ENCODE data around the gene ANKRD42. TPM values are rescaled to one million over a fixed set of nuclear protein-coding genes. Genes with fewer than 3 reads are reported as not detected.
A peak's percentile ranks its signal among the peaks of the same experiment; 100 is the strongest.

ANKRD42 gene
- total RNA-seq: 6.3 TPM

DNA sequence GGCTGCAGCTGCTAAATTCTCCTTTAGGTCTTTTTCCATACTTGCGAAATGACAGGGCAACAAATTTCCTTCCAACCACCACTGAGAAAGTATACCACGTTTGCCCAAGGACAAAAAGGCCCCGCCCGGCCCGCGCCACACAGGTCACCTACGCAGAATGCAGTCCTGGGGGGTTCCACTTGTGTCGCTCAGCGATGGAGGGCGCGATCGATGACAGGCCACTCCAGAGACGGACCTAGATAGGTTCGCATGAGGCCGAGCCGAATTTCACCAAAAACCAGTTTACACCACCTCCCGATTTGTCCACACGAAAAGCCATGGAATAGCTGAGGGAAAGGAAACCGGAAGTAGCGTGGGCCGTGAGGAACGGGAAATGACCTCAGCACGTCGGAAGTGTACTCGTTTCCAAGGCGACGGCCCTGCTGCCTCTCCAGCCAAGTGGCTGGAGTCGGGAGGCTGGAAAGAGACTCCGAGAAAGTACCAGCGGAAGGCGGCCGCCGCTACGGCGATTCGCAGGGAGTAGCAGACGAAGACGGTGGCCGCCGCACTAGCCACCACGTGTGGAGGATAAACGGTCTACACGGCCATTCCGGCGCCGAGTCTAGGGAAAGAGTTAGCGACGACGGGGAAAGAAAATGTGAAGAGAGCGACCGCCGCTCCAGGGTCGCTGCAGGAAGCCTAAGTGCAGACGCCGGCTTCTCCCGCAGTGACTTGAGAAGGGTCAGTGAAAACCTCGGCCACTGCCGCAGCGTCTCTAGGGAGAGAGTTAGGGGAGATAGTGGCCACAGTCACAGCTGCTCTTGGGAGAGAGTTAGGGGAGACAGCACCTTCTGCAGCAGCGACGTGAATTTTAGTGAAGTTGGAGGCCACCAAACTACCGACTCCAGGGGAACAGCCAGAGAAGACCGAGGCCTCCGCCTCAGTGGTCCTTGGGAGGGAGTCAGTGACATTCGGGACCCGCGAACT, at the start of gene ANKRD42:
Gene ANKRD42, plus strand, starts transcription at position 398 of the 966 bp plus-strand sequence. CDS start 959 bp downstream, outside the sequence.
- DNase-seq: peak; percentile 96

DNA sequence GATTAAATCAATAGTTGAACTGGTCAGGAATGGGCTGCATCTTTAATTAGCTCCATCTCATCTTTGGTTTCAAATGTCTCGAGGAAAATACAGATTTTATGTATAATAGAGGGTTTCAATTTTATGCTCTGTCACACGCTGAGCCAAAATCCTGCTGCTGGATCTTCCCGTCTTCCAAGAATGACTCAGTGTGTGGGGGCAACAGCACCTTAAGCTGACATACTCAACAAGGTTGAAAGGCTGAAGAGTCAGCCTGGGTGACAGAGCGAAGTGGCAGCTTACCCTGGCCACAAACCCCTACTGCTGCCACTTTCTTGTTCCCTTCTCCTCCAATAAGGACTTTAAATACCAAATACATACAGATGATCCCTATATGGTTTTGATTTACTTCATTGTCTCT, 45.6 kb upstream of the ANKRD42 start:
- no peak for DNase-seq

DNA sequence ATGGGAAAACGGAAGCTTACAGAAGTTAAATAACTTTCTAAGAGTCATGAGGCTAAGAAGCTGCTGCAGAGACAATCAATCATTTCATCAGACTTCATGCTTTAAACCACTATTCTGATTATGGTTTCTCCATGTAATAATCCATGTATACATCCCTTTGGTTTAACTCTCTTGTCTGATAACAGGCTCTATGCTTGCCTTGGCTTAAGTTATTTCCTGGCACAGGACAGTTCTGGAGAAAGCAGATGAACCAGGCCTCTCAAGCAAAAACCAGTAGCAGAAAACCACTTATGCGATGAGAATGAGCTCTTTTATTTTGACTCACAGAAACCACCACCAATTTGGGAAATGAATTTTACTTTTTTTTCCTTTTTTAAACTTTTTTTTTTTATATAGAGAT, 43.1 kb upstream of the ANKRD42 start:
- no peak for DNase-seq

DNA sequence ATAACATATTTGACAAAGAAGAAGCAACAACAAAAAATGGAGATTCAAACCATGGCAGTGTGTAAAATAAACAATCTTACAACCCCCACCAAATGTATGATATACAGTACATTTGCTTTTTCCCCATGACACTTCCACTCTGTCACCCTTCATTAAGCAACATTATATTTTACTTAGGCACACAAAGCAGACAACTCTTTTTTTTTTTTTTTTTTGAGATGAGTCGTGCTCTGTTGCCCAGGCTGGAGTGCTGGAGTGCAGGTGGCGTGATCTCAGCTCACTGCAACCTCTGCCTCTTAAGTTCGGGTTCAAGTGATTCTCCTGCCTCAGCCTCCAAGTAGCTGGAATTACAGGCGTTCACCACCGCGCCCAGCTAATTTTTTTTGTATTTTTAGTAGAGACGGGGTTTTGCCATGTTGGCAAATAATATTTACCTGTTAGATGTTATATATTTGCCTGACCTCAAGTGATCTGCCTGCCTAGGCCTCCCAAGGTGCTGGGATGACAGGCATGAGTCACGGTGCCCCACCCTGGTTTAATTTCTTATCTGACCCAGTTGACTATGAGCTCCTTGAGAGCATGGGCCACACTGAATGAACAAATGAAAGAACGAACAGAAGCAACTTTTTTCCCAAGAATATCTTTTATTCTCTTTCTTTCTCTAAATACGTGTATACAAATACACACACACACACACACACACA, 42.1 kb upstream of the ANKRD42 start:
- DNase-seq: no peak

DNA sequence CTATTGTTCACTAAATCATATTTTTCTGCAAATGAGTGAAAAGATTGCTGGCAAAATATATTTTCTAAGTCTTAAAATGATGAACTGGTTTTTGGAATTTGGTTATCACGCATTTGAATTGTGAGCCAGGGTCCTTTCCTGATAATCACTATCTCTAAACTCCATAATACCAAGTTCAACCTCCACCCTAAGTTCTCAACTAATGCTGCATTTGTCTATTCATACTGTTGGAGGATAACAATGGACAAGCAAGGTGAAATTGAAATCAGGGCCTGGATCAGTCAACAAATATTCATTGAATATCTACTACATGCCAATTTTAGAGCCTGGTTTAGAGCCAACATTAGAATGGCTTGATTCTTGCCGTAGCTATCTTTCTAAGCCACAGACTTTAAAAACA, 41.2 kb upstream of the ANKRD42 start:
- DNase-seq: no peak

DNA sequence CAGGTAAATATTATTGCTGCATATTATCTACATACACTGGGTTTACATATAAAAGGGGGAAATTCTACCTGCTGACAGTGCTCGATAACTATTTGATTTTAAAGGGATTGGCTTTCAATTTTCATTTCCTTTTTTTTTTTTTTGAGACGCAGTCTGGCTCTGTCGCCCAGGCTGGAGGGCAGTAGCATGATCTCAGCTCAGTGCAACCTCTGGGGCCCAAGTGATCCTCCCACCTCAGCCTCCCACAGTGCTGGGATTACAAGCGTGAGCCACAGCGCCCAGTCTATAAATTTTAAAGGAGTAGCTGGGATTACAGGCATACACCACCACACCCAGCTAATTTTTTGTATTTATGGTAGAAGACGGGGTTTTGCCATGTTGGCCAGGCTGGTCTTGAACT, 39.7 kb upstream of the ANKRD42 start:
- DNase-seq: no peak

DNA sequence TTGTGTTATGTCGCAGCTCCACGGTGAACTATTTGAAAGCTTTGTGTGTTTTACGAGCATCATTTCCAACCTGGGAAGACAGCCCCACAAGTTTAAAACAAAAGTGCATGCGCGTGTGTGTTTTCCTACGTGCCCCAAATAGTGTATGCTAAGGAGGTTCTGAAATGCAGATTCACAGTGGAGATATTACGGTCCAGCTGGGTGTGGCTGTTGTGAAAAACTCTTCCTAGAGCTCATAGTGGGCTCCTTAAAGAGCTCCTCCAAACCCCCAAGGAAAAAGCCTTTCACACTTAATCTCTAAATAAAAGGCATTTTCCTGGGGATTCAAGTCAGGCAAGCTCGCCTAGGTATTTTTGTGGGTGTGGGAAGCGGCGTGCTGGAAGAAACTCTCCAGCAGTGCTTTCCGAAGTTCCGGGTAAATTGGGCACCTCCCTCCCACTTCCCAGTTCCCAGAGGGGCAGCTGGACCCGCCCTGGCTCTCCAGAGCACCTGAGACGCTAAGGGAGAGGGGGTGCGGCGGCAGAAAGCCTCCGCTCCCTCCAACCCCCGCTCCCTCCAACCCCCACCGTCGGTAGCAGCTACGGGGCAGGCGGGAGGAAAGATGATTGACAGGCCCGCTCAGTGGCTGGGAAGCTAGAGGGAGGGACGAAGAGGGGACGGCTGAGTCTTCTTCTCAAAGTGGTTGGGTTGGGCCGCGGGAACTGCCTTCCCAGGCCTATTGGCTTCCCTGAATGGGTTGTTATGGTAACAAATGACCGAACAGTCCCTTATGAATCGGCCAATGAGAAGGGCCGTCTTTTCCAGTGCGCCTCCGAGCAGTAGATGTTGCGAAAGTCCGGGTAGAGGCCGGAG, 37.1 kb upstream of the ANKRD42 start:
- DNase-seq: peak; percentile 100

DNA sequence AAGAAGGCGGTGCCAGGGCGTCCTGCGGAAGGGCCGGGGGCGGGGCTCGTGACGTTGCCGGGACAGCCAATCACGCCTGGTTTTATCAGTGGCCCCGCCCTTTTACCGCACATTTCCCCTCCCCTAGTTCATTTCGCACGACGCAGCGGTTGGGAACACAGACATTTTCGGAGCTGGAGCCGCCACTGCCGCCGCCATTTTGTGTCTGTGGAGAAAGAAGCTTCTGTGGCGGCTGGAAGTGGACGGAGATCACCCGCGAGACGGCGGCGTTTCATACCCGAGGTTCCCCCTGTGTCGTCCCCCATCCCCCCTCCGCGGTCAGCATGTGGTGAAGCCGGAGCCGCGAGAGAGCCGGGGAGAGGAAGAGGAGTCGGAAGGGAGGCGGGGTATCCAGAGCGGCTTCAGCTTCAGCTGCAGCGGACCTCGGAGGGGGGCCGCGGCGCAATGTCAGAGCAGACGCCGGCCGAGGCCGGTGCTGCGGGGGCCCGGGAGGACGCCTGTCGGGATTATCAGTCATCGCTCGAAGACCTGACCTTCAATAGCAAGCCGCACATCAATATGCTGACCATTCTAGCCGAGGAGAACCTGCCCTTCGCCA, 36.4 kb upstream of the ANKRD42 start, which contains the start of gene PCF11:
Gene PCF11, plus strand, starts transcription at position 136 of the 598 bp plus-strand sequence. Its CDS starts 309 bp downstream, at position 445.
- no peak for DNase-seq

DNA sequence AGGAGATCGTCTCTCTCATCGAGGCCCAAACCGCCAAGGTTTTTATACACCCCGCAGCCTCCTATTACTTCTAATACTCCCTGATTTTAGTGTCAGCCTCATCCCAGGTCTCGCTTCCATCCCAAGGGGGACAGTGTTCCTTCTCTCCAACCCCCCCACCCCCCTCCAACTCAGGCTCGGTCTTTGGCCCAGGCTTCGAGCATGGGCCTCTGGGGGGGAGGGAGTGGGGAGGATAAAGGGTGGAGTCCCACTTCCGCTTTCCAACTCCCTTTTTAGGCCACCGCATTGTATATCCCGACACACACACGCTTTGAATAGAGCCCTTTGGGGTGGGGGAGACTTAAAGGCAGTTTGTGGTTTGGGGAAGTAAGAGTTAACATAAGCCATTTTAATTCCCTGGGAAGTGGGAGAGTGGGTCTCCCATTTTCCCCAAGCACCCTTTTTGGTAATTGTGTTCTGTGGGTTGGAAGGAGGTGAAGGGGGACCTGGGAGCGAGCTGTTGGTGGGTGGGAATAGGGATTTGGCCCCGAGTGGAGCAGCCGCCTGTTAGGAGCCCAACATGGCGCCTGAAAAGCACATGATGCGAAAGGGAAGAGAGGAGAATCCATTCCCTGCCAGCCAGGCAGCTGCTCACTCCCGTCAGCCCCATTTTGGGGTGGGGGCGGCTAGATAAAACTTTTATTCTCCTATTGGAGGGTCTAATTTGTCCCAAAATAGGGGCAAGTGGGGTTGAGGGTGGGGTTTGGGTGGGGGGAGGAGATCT, 35.7 kb upstream of the ANKRD42 start:
- DNase-seq: peak; percentile 75

DNA sequence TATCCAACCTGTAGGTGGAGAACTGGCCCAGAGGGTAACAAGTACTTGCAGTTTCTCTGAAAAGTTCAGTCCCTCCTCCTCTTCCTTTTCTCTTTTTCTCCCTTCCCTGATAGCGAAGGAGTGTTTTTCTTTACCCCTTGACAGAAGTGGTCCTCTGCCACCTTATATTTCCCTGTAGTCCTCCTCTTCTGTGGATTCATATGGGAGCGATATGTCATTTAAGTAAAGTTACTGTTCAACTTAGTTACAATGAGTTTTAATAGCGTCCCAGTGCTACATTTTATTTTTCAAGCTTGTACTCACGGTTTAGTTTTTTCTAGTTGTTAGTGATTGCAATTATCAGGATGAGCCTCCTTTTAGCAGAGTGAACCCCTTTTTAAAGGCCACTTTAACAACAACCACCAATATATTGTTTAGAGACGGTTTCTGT, 35.1 kb upstream of the ANKRD42 start:
- no peak for DNase-seq

DNA sequence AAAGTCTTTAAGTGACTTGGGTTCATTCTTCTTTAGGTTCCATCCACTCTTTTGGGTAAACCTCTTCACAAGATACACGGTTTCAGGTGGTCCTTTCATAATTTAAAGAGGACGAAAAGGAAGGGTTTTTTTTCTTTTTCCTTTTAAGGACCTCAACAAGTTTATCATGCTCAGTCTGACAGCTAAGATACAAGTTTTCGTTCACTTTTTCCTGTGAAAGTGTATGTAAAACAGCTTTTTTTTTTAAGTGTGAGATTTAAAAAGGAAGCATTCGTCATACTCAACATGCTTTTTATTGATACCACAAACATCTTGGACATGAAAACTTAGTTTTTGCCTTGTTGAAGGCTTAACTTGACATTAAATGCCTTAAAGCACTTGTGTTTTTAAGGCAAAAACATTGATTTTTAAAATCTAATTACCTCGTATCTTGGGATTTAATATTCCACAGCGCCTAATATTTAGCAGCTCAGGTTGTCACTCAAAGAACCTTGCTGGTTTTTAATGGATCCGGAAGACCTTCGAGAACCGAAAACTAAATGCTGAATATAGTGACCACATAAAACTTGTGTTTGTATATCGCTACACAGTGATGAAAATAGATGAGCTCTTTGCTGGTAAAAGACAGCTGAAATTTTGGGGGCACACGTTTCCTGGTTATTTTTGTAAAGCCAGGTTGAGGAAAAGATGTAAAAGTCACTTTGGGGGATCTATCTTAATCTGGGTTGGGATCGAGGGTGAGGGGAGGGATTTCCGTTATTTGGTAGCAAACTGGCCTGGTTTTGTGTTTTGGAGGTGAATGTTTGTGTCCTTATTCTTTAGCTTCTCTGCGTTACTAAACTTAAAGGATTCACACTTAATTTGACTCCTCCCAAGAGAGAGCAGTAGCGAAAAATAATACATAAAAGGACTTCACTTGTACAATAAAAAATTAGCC, 34.3 kb upstream of the ANKRD42 start:
- no peak for DNase-seq

DNA sequence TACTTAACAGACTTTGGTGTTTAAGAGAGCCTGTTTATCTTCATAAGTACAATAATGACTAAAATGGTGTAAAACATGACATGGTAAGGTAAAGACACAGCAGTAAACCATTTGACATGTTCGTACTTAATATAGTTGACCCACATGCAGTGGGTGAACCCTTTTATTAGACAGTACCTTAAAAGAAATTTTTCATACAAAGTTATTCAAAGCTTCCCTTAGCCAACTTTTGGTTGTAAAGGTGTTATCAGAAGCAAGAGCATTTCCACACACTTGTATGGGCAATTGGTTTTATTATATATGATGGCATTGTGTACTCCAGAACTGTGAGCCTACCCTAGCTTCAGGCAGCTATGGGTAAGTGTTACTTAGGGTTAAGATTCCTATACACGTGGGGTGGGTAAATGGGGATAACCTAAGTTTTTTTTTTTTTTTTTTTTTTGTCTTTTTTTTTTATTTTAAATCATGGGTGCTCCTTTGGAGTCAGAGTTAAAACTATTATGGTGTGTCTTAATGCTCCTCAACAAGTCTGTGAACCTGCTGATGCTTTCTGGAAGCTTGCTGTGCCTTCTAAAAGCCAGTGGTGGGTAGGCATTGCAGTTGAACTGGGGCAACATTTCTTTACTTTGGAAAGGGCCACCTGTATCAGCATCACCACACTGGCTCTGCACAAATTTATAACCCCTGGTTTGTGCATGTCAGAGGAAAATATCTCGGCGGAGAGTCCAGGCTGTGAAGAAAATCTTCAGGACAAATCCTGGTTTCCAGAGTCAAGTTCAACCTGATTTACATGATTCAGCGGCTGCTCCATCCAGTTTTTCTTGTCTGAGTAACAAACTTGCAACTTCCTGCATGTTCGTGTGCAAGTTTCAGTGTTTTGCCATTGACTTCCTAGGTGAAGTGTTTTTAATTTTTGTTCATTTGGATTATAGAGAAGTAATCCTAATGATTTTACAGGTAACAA, 33.3 kb upstream of the ANKRD42 start:
- DNase-seq: no peak

DNA sequence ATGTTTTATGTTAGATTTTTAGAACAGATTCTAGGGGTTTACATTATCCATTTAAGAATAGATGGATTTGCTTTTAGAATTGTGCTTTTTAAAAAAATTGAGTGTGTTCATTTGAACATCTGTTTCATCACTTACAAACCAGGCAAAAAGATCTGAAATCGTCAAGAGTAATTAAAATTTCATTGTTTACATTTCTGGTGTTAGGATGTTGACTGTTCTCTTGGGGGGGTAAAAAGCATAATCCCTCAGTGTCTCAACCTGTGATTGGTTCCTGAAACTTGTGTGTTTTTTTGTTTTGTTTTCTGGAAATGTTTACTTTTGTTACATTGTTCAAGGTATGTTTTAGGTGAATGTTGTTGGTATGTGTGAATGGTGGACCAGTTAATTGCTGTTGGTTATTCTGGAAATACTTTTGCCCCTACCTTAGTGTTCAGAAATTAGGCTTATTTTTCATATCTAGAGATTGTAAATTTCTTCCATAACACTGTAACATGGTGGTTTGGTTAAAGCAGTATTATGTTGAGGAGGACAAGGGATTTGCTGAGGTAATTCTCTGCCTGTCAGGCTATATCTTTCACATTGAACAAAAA, 31.8 kb upstream of the ANKRD42 start:
- DNase-seq: no peak

DNA sequence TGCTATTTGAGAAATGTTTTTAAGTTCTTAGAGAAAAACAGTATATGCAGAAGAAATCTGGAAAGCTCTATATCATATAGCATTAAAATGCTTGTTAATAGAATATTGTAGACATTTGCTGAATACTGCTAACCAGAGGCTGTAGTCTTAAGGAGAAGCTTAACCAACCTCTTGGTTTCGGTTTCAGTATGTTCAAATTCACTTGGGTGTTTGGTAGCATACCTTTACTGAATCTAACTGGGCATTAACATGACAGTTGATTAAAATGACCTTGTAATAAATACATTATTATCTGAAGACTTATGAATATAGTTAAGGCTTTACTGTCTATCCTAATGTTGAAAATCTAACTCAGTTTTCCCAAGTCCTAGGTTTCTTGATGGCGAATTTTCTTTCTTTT, 31.1 kb upstream of the ANKRD42 start:
- DNase-seq: no peak

DNA sequence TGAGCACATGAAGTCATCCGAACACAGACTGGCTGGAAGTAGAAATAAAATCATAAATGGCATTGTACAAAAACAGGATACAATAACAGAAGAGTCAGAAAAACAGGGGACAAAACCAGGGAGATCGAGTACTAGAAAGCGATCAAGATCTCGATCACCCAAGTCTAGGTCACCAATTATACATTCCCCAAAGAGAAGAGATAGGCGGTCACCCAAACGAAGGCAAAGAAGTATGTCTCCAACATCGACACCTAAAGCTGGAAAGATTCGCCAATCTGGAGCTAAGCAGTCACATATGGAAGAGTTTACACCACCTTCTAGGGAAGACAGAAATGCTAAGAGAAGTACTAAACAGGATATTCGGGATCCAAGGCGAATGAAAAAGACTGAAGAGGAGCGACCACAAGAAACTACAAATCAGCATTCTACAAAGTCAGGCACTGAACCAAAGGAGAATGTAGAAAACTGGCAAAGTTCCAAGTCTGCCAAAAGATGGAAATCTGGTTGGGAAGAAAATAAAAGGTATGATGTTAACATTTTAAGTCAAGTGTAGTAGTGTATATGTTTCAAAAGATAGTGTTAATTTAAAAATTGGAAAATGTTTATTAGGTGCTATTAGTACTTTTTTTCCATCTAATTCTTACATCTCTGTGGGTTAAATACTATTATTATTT, 27.2 kb upstream of the ANKRD42 start:
- DNase-seq: no peak

DNA sequence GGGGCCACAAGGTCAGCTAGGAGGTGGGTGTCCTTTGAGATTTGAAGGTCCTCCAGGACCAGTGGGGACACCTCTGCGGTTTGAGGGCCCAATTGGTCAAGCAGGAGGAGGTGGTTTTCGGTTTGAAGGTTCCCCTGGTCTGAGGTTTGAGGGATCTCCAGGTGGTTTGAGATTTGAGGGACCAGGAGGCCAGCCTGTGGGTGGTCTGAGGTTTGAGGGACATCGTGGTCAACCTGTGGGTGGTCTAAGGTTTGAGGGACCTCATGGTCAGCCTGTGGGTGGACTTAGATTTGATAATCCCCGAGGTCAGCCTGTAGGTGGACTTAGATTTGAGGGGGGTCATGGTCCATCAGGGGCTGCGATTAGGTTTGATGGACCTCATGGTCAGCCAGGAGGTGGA, 24.8 kb upstream of the ANKRD42 start:
- no peak for DNase-seq

DNA sequence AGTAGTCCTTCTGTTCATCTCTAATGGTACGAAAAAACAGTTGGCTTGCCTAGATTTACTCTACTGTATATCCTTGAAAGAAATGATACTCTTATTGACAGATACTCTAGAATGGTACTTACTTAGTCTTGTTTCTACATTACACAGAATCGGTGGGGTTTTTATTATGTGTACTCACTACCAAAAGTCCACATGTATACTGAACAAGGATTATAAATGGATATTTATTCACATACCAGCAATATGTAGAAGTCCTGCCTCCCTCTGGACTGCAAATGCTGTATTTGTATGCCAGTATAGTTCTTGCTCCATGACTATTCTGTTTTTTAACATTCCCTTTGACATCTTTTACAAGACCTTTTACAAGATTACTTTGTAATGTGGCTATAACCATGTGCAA, 22.6 kb upstream of the ANKRD42 start:
- no peak for DNase-seq

DNA sequence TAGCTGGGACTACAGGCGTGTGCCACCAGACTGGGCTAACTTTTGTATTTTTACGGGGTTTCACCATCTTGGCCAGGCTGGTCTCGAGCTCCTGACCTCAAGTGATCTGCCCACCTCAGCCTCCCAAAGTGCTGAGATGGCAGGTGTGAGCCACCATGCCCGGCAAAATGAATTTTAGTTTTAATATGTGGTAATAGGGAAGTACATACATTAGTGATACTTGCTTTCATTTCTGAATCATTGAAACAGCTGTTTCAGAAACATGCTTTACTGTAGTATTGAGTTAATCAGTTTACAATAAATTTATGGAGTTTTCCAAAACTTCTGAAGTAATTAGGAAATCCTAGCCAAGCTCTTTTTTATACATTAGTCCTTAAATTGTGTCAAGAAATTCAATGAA, 21.0 kb upstream of the ANKRD42 start:
- DNase-seq: no peak

Measured in skin of body (tissue), 2 donors.